Central memory CD4-positive, alpha-beta T cell (primary cell): ENCODE measurements around the gene LRRK1.

Experiments used
- DNase-seq: peaks from one replicate; pipeline ENCODE4 v3.0.0; 2022

Gene LRRK1

GRCh38 chr15:100918034-100918689 is 995 bp upstream of the LRRK1 start:
- DNase-seq = peak; percentile 31

GRCh38 chr15:100919481-100920405 is 586 bp downstream of the LRRK1 start:
- no peak for DNase-seq

DNA sequence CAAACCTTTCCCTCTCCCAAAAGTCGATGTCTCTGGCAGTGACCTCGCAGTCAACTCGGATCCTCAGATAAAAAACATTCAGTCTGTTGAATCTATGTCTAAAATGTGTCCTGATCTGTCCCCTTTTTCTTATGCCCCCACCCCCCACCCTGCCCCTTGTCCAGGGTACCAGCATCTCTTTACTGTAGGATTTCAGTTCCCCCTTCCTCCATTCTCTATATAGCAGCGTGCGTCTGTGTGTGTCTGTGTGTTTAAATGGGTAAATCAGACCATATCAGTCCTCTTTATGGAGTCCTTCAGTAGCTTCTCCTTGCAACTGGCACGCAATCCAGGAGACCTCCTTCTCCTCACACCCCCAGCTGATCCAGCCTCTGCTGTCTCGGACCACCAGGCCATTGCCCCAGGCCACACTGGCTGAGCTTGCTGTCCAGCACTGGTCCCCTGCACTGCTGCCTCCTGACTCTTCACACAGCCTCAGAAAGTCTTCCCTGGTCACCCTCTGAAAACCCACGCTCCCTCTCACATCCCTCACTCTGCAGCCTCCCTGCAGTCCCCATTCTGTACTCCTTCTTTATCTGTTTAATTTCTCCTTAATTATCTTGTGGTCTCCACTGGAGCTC is 1.5 kb downstream of the LRRK1 start:
- DNase-seq = no peak

DNA sequence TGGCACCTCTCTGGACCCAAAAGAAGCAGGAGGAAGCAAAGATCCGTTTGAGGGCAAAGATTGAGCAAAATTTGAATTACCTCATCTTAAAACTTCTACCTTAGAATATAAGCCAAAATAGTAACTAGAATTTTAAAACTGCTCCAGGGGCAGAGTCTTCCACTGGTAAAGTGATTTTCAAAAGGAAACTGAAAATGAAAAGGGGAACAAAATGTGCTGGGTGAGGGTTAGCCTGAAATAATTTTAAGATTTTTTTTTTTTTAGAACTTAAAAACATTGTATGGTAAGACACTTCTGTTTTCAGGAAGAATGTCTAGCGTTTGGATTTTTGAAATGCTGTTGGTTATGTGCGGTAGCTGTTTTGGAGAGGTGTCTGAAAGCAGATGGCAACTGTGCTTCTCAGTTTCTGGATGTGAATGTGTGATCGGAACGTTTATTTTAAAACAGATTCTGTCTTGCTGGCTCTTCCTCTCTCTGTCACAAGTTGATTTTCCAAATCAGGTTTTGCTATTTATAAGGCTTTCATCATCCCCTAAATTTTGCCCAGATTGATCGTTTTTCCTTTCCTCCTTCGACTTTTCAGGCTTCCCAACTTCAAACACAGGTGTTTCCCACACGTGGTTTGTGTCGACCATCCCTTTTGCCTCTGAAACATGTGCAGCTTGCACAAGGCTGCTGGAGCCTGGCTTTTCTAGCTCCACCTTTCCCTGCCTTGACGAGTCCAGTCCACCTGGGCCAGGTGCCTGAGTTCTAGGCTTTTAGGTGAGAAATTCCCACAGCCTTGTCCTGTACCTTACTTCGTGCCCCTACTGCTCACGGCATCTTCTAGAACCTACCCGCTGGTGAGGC is 3.3 kb downstream of the LRRK1 start:
- DNase-seq = no peak

DNA sequence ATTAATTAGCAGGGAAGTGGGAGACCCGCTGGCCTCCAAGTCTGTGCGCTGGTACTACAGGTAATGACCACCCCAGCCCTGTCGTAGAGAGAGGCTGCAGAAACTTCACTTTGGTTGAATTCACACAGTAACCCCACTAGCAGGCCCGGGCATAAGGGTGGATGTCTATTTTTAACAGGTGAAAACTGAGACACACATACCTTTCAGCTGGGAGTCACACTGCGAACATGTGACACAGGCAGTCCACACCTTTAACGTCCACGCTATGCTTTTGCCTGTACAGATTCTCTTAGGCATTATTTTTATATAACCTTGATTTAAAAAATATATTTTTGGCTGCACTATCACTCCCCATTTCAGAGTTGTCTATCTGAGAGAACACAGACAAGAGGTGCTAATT is 3.9 kb downstream of the LRRK1 start:
- no peak for DNase-seq

DNA sequence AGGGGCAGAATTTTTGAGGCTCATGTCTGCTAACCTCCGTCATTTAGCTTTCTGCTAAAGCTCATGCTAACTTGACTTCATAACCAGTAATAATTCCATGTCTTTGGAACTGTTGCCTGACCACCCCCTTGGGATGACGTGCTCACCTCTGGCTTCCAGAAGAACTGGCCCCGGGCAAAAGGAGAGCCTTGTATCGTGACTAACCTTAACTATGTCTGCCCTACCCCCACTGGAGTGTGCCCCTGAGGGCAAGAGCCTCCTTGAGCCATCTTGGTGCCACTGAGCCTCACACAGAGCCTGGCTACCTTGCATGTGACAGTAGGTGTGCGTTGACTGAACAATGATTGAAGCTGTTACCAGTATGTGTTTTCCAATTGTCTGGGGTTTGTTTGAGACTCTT is 4.7 kb downstream of the LRRK1 start:
- DNase-seq = no peak

DNA sequence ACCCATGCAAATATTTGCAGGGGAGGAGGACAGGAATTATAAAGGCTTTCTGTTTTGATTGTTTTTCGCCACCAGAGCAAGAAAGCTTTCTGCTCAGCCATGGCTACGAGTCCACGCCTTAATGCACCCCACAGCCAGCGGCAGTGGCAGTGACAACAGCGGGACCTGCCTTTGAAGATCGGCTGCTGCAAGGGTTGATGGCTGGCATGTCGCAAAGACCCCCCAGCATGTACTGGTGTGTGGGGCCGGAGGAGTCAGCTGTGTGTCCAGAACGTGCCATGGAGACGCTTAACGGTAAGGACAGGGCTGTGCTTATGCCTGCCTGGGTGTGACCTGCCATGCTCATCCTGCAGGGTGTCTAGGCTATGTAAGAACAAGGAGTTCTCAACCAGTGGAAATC is 5.3 kb downstream of the LRRK1 start:
- no peak for DNase-seq

- no peak for DNase-seq
Observed at GRCh38 chr15:100925480-100925879, 6.3 kb downstream of the LRRK1 start.

DNA sequence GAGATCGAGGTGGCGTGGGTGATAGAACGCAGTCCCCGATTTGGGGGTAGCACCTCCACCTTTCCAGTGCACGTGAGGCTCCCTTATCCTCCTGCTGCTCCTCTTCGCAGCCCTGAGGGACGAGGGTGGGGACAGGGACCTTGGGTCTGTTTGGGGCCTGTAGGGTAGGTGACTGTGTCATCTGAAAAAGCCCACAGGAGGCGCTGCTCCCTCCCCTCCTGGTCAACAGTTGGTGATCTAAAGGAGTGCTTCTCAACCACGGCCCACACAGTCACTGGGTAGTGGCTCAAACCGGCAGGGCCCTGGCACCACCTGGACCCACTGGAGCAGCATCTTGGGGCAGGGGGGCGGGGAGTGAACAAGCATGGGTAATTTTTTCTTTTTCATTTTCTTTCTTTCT is 7.1 kb downstream of the LRRK1 start:
- DNase-seq = no peak

GRCh38 chr15:100926971-100927756 is 8.0 kb downstream of the LRRK1 start:
- DNase-seq = no peak

DNA sequence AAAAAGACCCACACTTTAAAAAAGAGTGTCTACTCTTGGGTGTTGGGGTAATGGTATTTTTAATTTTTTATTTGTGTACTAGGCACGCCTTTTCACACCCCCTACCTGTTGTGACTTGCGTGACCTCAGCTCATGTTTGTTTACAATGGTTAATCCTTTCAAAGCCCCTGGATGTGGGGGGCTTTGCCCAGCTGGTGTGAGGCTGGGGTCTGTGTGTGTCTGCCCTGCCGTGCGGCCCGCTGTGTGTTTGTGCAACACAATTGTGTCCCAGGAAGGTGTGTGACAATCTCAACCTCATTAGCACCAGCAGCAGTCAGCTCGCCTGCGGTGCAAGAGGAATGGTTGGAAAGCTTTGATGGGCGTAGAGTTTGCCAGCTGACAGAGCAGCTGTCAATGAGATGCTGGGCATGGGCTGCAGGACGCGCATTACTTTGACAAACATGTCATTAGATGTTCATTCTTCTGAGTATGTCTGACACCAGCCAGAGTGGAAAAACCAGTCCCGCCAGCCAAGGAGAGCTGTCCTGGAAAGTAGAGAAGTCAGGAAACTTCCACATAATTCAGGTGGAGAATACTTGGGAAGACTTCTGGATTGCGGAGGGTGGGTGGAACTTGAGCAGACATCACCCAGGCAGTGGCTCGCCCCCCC is 9.6 kb downstream of the LRRK1 start:
- DNase-seq = no peak

GRCh38 chr15:100929641-100930042 is 10.5 kb downstream of the LRRK1 start:
- no peak for DNase-seq

- no peak for DNase-seq
Observed at GRCh38 chr15:100930306-100930848, 11.2 kb downstream of the LRRK1 start.

DNA sequence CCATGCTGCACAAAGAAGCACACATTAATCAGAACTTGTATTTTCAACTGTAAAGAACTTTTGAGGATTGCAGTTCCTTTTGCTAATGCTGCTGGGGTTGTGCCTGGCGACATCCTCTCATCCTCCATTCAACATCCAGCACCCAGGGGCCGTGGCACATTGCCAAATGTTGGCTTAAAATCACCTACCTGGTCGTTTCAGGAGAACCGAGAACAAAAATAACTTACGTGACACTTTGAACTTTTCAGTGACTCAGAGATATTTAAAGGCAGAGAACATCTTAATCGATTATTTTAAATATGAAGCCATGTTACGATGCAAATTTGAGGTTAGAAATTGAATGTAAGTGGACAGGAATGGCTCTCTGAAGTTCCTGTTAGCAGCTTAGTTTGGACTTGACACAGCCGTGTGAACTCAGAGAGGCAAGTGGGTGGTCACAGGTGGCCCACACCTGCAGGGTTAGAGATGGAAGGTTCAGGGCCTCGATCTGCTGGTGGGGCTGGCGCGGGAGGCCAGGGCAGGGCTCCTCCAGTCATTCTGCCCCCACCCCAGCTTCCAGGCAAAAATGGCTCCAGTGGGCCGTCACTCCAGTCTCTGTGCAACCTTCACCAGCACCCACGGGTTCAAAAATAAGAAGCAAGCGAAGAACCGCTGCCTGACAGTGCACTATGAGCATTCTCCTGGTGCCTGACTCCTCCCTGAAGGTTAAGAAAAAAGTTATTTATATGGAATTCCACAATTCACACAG is 12.2 kb downstream of the LRRK1 start:
- DNase-seq = no peak

- DNase-seq = no peak
Observed at GRCh38 chr15:100932676-100933348, 13.7 kb downstream of the LRRK1 start.

DNA sequence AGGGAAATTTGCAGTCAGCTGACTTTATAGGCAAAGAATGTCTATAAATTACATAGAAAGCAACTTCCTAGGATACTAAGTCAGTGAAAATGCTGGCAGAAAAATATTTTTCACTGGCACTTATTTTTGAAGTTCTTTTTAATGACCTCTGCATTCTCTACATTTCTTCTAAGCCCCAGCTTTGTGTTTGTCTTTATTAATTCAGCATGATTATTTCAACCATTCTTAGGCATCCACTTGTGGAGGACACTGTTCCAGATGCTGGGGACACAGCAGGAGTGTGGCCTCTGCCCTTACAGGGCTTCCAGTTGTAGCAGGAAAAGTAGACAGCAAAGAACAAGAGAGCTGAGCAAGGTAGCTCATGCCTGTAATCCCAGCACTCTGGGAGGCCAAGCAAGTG is 15.0 kb downstream of the LRRK1 start:
- no peak for DNase-seq

DNA sequence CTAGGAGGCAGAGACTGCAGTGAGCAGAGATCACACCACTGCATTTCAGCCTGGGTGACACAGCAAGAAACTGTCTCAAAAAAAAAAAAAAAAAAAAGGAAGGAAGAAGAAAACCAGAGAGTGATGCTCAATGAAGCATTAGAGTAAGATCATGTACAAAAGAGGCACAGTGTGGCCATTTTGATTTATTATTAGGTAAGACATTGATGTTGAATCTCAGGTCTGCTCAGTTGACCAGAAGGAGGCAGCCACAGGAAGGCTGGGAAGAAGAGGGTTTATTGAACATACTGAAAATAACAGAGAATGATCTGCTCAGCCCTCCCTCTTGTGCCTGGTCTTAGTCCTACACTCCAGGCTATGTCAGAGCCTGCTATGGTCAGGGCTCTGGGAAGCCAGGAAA is 15.6 kb downstream of the LRRK1 start:
- DNase-seq = no peak

DNA sequence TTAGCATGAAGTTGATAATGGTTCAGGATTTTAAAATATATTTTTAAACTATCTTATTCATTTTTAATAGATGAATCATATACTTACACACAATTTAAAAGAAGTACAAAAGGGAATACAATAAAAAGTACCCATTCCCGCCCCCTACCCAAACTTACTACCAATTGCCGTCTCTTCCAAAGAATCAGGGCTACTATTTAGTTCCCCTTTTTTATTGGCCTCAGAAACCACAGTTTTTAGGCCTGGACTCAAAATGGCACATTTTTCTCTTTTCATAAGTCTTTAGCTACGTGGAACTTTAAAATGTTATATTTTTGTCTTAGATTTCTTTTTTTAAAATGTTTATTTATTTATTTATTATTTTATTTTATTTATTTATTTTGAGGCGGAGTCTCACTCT is 18.0 kb downstream of the LRRK1 start:
- DNase-seq = no peak

DNA sequence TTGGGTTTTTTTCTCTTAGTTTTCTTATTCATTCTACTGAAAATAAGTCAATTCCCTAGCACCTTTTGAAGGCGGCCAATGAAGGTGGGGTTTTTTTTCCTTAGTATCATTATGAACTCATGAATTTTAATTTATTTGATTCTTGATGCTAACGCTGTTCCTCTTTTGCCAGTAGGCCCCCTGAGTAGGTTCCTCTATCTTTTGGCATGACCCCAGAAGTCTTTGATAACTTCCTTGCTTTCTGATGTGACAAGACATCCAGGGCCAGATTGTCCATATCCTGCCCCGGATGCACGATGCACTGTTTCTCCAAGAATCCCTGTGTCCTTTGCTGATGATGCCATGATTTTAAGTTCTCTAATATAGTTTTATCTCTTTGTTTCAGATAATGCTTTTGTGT is 20.6 kb downstream of the LRRK1 start:
- DNase-seq = no peak
